Psoas muscle (tissue), 8 donors: ENCODE measurements around the gene KHDRBS2. TPM values are rescaled to one million over a fixed set of nuclear protein-coding genes. Genes with fewer than 3 reads are reported as not detected.

Experiments used
- ATAC-seq, 4 donors: fragments of 200-7000 bp; cut with Tn5 transposase; one replicate each; pipeline ENCODE4 v1.9.1; 2020; ENCODE audit warnings: moderate library complexity in 3 of 4, mild to moderate bottlenecking in 2 of 4
- DNase-seq, 2 donors: peaks; one replicate each; pipeline ENCODE4 v3.0.0-alpha.2; 2020
- H3K27ac ChIP-seq: fragments of 200-600 bp; one replicate; pipeline ENCODE4 v1.8.0; 2022
- H3K27me3 ChIP-seq, 3 donors: fragments of 200-600 bp in 1 of 3; one replicate each; pipeline versions ENCODE4 v1.6.1 to v1.8.0; 2013 to 2022; ENCODE audit warnings: low read length in 2 of 3, mild to moderate bottlenecking in 2 of 3, moderate library complexity in 1 of 3; ENCODE audit not compliant: insufficient read depth in 3 of 3
- H3K36me3 ChIP-seq, 2 donors: fragments of 200-600 bp in 1 of 2; one replicate each; pipeline versions ENCODE4 v1.6.1 to v1.8.0; 2013 to 2022; ENCODE audit warnings: low read depth in 1 of 2, mild to moderate bottlenecking in 1 of 2, moderate library complexity in 1 of 2; ENCODE audit not compliant: insufficient read depth in 1 of 2
- H3K4me1 ChIP-seq: fragments of 200-600 bp; one replicate; pipeline ENCODE4 v1.8.0; 2022
- H3K4me3 ChIP-seq: fragments of 200-600 bp; one replicate; pipeline ENCODE4 v1.8.0; 2022; ENCODE audit warnings: mild to moderate bottlenecking
- H3K9me3 ChIP-seq: fragments of 200-600 bp; one replicate; pipeline ENCODE4 v1.8.0; 2022
- WGBS, 3 donors: extraction: QIAGEN DNeasy Blood & Tissue Kit; methylation state at CpG; one replicate each; pipeline versions ENCODE4 v1.1.6 to v1.1.7; 2013; 5-methylcytosine and 5-hydroxymethylcytosine counted together
- intact Hi-C, 2 donors: fragments of 100-400 bp; cut with DNase I; formaldehyde crosslinking; loops; one replicate each; pipeline versions ENCODE4 v1.11.0 to v1.14.2; 2022
- polyA plus RNA-seq, 3 donors: library from polyadenylated mRNA; stranded (reverse); fragments of 200-250 nt; gene quantifications; one replicate each; pipeline ENCODE4 v1.2.3, GENCODE V29; 2013
- total RNA-seq, 4 donors: library from RNA; stranded (reverse); fragmentation: NEBNext Ultra II Directional in 2 of 4; extraction: Animal tissue kit (Norgen Biotek cat#: 25700) in 2 of 4; gene quantifications; one replicate each; pipeline versions ENCODE4 v1.2.1 to v1.2.4, GENCODE V29; 2021 to 2023
- TF ChIP-seq, protein P1 (sequence below): fragments of 200-600 bp; IDR thresholded peaks from one replicate; pipeline ENCODE4 v1.8.0; 2022; ENCODE audit warnings: antibody characterized with exemption
- donor health status: healthy with polysubstance abuse.
- donor health status: DM: no; HTN: no; CAD: no; lungs with moderate emphysema.
- donor health status: Bipolar disorder and iron deficiency.
- donor health status: healthy.
- donor health status: DM: yes; HTN: yes; CAD: no.
- donor health status: DM: no; HTN: no; CAD: no.
- donor health status: DM: no; HTN: no; CAD: no.
- donor health status: DM: yes; HTN: yes; CAD: no.

KHDRBS2 gene
- total and polyA plus RNA-seq, 7 donors: 0.04 to 0.15 (median 0.06) TPM; not detected in 3

DNA sequence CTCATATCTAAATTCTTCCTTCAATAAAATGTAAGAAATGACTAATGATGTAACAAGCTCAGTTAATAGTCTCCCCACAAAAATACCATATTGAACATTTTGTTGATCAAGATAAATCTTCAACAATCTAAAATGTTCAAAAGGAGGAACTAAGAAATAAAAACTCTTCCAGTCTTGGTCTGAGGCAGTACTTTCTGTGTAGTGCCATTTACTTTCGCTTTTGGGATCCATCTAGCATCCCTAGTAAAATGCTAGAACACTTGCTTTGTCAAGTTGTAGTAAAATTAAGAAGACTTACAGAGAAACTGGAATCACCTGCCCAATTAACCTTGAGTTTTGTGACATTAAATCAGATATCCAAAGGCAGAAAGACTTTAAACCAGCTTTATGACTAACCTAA, 246.4 kb downstream of the KHDRBS2 start:
- Histone ChIP-seq H3K4me3 (no peak overlapping the region), H3K36me3 (no peaks in the 10 kb centered on the region), H3K9me3 (no peaks in the 10 kb centered on the region), H3K4me1 (no peaks in the 10 kb centered on the region), H3K27ac (no peak overlapping the region), H3K27me3 (no peaks in the 10 kb centered on the region)
- intact Hi-C loops: loop anchor here in 1 of 2 donors (5.0 kb wide), 1 partner anchor 1713 kb away; no protein-coding TSS in a partner anchor
- no peak for DNase-seq
- WGBS, 3 donors: 71 to 83% (median 76%) methylated on average over 1 of the region's 1 CpG
- ATAC-seq: no peak
- TF ChIP-seq, protein P1, sequence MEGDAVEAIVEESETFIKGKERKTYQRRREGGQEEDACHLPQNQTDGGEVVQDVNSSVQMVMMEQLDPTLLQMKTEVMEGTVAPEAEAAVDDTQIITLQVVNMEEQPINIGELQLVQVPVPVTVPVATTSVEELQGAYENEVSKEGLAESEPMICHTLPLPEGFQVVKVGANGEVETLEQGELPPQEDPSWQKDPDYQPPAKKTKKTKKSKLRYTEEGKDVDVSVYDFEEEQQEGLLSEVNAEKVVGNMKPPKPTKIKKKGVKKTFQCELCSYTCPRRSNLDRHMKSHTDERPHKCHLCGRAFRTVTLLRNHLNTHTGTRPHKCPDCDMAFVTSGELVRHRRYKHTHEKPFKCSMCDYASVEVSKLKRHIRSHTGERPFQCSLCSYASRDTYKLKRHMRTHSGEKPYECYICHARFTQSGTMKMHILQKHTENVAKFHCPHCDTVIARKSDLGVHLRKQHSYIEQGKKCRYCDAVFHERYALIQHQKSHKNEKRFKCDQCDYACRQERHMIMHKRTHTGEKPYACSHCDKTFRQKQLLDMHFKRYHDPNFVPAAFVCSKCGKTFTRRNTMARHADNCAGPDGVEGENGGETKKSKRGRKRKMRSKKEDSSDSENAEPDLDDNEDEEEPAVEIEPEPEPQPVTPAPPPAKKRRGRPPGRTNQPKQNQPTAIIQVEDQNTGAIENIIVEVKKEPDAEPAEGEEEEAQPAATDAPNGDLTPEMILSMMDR: no peak

DNA sequence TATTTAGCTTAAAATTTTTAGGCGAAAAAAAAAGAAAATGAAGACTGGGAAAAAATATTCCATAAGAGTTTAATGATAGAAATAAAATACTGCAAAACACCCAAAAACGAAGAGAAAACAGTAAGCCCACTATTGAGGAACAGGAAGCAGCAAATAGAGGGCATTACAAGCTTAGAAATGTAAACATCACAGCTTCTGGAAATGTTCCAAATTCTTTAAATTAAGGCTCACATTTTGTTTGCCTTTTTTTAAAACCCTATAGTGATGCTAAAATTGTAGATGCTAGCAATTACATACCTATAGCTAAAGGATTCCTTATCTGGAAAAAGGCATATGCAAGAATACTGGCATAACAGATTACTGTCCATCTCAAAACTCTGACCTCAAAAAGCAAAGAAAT, 248.6 kb downstream of the KHDRBS2 start:
- Histone ChIP-seq H3K36me3 (no peaks in the 10 kb centered on the region), H3K4me3 (no peak overlapping the region), H3K9me3 (no peaks in the 10 kb centered on the region), H3K27ac (no peak overlapping the region), H3K27me3 (no peaks in the 10 kb centered on the region), H3K4me1 (no peaks in the 10 kb centered on the region)
- DNase-seq (no peak), ATAC-seq (no peak)
- intact Hi-C loops: loop anchor here in 1 of 2 donors (5.0 kb wide), 1 partner anchor 1715 kb away; no protein-coding TSS in a partner anchor
- 42 to 58% (median 49%) methylated on average over 2 of the region's 2 CpGs for WGBS, 3 donors
- TF ChIP-seq, protein P1: no peak

DNA sequence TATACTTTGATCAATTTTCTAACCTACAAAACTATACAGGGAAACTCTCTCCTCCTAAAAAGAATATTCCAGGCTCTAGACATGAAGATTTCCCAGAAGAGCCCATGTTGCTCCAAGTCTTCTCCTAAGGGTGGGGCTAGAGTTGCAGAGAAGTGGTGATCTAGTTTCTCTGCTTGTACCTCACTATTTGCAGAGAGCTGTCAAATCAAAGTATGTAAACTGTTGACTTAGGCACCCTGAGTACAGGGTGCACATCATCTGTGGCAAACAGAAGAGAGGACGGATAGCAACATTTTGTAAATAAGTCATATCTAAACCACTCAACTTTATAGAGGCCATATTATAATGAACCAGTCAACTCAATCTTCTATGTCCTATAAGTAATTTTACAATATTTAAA, 250.1 kb downstream of the KHDRBS2 start:
- H3K9me3 ChIP-seq: no peaks in the 10 kb centered on the region
- H3K4me1 ChIP-seq: no peaks in the 10 kb centered on the region
- TF ChIP-seq, protein P1: no peak
- H3K27me3 ChIP-seq: no peaks in the 10 kb centered on the region
- WGBS, 3 donors: 85 to 90% (median 89%) methylated on average over 1 of the region's 1 CpG
- DNase-seq (no peak), ATAC-seq (no peak)
- intact Hi-C loops: loop anchor here in 1 of 2 donors (5.0 kb wide), 1 partner anchor 1716 kb away; no protein-coding TSS in a partner anchor
- H3K27ac ChIP-seq: no peak overlapping the region
- H3K36me3 ChIP-seq: no peaks in the 10 kb centered on the region
- no peak overlapping the region for H3K4me3 ChIP-seq

DNA sequence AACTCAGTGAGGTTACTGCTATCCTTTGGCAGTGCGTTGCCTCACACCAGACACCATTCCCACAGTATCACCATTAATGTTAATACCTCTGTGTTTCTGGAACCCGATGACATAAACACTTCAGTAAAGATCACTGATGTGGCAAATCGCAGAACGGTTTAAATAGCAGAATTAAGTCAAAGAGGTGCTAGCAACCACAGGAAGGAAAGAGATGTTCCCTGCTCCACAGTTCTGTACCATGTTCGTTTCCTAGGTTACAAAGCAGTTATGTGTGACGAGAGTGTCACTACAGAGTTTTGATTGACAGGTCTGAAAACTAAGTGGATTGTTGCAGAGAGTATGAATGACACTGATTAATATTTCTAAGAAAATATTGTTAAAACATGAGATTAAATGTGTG, 272.3 kb downstream of the KHDRBS2 start:
- H3K27ac ChIP-seq: no peak overlapping the region
- ATAC-seq (no peak), DNase-seq (no peak)
- 66 to 71% (median 71%) methylated on average over 6 of the region's 6 CpGs for WGBS, 3 donors
- TF ChIP-seq, protein P1: no peak
- no peaks in the 10 kb centered on the region for H3K27me3 ChIP-seq
- H3K4me3 ChIP-seq: no peak overlapping the region
- H3K36me3 ChIP-seq: no peaks in the 10 kb centered on the region
- intact Hi-C loops: no loop called here
- H3K4me1 ChIP-seq: no peaks in the 10 kb centered on the region
- H3K9me3 ChIP-seq: no peaks in the 10 kb centered on the region

DNA sequence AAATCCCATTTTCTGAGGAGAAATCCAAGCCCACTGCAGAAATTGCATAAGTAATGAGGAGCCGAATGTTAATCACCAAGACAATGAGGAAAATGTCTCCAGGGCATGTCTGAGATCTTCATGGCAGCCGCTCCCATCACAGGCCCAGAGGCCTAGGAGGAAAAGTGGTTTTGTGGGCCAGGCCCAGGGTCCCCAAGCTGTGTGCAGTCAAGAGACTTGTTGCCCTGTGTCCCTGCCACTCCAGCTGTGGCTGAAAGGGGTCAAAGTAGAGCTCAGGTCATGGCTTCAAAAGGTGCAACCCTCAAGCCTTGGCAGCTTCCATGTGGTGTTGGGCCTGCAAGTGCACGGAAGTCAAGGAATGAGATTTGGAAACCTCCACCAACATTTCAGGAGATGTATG, 276.6 kb downstream of the KHDRBS2 start:
- intact Hi-C loops: no loop called here
- Histone ChIP-seq H3K27ac (no peak overlapping the region), H3K4me1 (no peaks in the 10 kb centered on the region), H3K36me3 (no peaks in the 10 kb centered on the region), H3K4me3 (no peak overlapping the region), H3K9me3 (no peaks in the 10 kb centered on the region), H3K27me3 (no peaks in the 10 kb centered on the region)
- TF ChIP-seq, protein P1: no peak
- DNase-seq (no peak), ATAC-seq (no peak)
- 91 to 96% (median 93%) methylated on average over 3 of the region's 3 CpGs for WGBS, 3 donors
